ENCODE results near the gene CIB4. TPM values are rescaled to one million over a fixed set of nuclear protein-coding genes. Genes with fewer than 3 reads are reported as not detected.

CIB4 gene
- total and polyA plus RNA-seq, 2 experiments from 2014 or later = not detected

GRCh38 chr2:26646986-26647672 is 6.0 kb upstream of the CIB4 start:
- Histone ChIP-seq H3K27me3 (peaks cover 3% of the 10 kb centered on the region), H3K9me3 (ENCODE audit: low read depth) (no peaks in the 10 kb centered on the region), H3K36me3 (no peaks in the 10 kb centered on the region), H3K27ac (no peak overlapping the region), H3K4me3 (no peak overlapping the region), H3K4me1 (ENCODE audit: low read depth) (peaks cover 6% of the 10 kb centered on the region)
- DNase-seq (ENCODE audit: low read depth in 1 of 2, low spot score in 1 of 2) = no peak
- TF ChIP-seq, protein P1, sequence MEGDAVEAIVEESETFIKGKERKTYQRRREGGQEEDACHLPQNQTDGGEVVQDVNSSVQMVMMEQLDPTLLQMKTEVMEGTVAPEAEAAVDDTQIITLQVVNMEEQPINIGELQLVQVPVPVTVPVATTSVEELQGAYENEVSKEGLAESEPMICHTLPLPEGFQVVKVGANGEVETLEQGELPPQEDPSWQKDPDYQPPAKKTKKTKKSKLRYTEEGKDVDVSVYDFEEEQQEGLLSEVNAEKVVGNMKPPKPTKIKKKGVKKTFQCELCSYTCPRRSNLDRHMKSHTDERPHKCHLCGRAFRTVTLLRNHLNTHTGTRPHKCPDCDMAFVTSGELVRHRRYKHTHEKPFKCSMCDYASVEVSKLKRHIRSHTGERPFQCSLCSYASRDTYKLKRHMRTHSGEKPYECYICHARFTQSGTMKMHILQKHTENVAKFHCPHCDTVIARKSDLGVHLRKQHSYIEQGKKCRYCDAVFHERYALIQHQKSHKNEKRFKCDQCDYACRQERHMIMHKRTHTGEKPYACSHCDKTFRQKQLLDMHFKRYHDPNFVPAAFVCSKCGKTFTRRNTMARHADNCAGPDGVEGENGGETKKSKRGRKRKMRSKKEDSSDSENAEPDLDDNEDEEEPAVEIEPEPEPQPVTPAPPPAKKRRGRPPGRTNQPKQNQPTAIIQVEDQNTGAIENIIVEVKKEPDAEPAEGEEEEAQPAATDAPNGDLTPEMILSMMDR (IDR thresholded peaks at IDR 0.05; ENCODE audit: low read depth, low read length) = no peak

- Histone ChIP-seq H3K27me3 (peaks cover 3% of the 10 kb centered on the region), H3K36me3 (no peaks in the 10 kb centered on the region), H3K27ac (no peak overlapping the region), H3K9me3 (ENCODE audit: low read depth) (no peaks in the 10 kb centered on the region), H3K4me3 (no peak overlapping the region), H3K4me1 (ENCODE audit: low read depth) (no peaks in the 10 kb centered on the region)
- TF ChIP-seq, protein P1 (IDR thresholded peaks at IDR 0.05; ENCODE audit: low read depth, low read length) = no peak
- no peak for DNase-seq (ENCODE audit: low read depth in 1 of 2, low spot score in 1 of 2)
Observed at GRCh38 chr2:26645762-26646161, 4.6 kb upstream of the CIB4 start.

DNA sequence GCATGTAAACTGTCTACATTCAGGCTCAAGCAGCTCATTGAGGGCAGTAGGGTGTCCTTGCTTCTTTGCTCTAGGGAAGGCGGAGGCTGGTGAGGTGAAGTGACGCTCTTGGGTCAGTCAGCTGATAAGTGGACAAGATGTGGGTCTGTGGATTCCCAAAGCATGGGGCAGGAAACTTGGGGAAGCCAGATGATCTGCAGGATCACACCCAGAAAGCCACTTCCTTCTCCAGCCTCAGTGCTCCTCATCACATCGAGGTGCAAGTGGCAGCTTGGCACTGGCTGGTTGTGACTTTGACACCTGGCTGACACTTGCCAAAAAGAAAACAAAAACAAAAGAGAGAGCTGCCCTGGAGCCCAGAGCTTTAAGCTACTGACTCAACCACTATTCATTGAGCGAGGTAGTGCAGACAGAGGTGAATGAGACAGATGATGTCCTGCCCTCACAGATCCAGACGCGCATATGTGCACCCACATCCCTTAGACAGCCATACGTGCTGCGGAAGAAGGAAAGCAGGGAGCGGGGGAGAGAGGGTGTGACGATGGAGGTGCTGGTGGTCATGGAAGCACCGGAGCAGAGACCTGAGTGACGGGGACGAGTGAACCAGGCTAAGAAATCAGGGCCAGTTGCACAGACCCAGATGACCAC is 3.1 kb upstream of the CIB4 start:
- Histone ChIP-seq H3K36me3 (no peaks in the 10 kb centered on the region), H3K9me3 (ENCODE audit: low read depth) (no peaks in the 10 kb centered on the region), H3K4me3 (no peak overlapping the region), H3K4me1 (ENCODE audit: low read depth) (no peaks in the 10 kb centered on the region), H3K27me3 (peaks cover 3% of the 10 kb centered on the region), H3K27ac (no peak overlapping the region)
- DNase-seq (ENCODE audit: low read depth in 1 of 2, low spot score in 1 of 2) = no peak
- TF ChIP-seq, protein P1 (IDR thresholded peaks at IDR 0.05; ENCODE audit: low read depth, low read length) = no peak

- no peak for DNase-seq (ENCODE audit: low read depth in 1 of 2, low spot score in 1 of 2)
- H3K9me3 ChIP-seq (ENCODE audit: low read depth) = no peaks in the 10 kb centered on the region
- TF ChIP-seq, protein P1 (IDR thresholded peaks at IDR 0.05; ENCODE audit: low read depth, low read length) = no peak
- no peaks in the 10 kb centered on the region for H3K36me3 ChIP-seq
- no peak overlapping the region for H3K4me3 ChIP-seq
- H3K27me3 ChIP-seq = peaks cover 3% of the 10 kb centered on the region
- no peak overlapping the region for H3K27ac ChIP-seq
- no peaks in the 10 kb centered on the region for H3K4me1 ChIP-seq (ENCODE audit: low read depth)
Observed at GRCh38 chr2:26642429-26642828, 1.3 kb upstream of the CIB4 start.

DNA sequence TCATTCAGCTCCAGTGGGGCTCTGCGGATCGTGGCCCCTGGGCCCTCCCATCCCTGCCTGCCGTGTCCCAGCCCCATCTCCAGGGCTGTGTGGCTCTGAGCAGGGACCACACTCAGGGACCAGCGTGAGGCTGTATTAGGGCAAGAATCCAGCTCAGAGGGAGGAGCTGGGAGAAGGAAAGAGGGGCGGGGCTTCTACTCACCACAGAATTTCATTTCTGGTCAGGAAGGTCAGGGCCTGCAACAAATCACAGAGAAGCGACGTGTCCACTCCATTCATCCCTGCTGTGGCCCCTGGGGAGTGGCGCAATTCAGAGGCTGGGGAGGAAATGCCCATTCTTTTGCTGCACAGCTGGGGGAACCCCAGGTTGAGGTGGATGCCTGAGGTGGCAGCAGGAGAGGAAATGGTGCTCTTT is 828 bp downstream of the CIB4 start:
- Histone ChIP-seq H3K4me3 (no peak overlapping the region), H3K4me1 (ENCODE audit: low read depth) (no peaks in the 10 kb centered on the region), H3K9me3 (ENCODE audit: low read depth) (no peaks in the 10 kb centered on the region), H3K27me3 (peaks cover 1% of the 10 kb centered on the region), H3K36me3 (no peaks in the 10 kb centered on the region), H3K27ac (no peak overlapping the region)
- DNase-seq (ENCODE audit: low read depth in 1 of 2, low spot score in 1 of 2) = peak; percentile 55 to 88
- TF ChIP-seq, protein P1 (IDR thresholded peaks at IDR 0.05; ENCODE audit: low read depth, low read length) = no peak

Measured in cardiac muscle cell (in vitro differentiated cells and primary cell).